GM19238 (cell line): ENCODE measurements around the gene LDB2.

Source experiments
- DNase-seq: peaks from one replicate; pipeline ENCODE4 v3.0.0; 2011; ENCODE audit warnings: low spot score; ENCODE audit not compliant: insufficient read length

LDB2 gene

GRCh38 chr4:16804581-16804980 is 93.9 kb downstream of the LDB2 start:
- DNase-seq, result no peak

DNA sequence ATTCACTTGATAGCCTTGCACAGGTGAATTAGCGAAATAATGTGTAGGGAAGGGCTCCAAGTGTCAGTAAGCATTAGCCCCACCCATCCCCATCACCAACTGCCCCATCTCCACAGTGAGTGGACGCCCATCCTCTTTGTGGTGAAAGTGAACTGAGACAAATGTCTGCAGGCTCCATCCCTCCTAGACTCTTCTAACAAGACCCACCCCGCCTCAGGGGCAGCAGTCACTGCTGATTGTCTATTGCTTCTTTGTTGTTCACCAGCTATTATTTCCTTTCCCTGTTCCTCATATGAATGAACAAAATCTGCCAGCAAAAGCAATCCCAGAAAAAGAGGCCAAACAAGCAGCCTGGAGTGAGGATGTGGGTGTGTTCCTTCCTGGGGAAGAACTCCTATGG is 96.4 kb downstream of the LDB2 start:
- DNase-seq, result no peak

DNA sequence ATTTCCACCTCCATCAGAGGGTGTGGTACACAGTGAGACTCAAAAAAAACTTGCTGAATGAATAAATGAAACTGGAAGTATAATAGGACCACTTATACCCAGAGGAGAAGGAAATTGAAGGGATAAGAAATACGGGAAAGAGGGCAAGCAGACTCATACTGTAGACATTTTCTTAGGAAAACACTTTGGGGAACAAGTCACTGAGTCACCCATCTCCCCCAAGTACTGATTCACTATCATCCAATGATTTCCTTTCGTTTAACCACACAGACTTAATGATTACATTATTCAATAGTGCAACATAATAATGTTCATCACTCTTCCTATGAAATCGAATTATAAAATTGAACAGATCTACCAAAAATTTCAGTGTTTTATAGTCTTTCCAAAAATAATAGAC is 97.1 kb downstream of the LDB2 start:
- no peak for DNase-seq

- DNase-seq, result peak; percentile 1
Measured at GRCh38 chr4:16794816-16795445, 103.5 kb downstream of the LDB2 start.

GRCh38 chr4:16791460-16791859 is 107.0 kb downstream of the LDB2 start:
- DNase-seq, result no peak

DNA sequence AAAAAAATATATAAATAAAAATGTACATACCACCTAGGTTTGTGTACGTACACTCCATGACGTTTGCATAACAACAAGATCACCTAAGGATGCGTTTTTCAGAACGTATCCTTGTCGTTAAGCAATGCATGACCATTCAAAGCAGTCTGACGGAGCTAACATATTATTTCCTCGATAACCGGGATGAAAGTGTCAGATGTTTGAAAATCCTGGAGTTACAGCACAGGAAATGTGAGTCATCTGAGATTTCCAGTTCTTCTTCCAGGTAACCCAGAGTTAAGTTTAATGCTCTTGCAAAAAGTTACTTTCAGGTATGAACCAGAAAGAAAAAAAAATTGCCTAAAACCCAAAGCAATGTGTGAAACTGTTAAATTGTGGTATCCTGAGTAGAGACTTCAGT is 107.9 kb downstream of the LDB2 start:
- DNase-seq, result no peak

DNA sequence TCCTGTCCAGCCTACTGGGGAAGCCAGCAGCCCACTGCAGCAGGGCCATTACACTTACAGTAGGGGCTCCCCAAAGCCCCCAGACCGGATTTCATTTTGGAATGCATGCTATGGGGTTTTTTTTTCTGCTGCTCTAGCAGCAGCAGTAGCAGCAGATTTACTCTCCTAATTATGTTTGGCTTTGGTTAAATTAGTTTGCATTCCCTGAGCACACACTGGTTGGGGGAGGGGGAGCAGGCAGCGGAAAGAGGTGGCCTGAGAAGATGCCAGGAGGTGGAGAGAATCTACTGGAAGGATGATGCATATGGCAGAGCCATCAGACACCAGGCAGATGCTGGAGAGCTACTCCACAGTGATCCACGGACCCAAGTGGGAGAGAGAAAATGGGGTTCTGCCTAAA is 109.6 kb downstream of the LDB2 start:
- no peak for DNase-seq

DNA sequence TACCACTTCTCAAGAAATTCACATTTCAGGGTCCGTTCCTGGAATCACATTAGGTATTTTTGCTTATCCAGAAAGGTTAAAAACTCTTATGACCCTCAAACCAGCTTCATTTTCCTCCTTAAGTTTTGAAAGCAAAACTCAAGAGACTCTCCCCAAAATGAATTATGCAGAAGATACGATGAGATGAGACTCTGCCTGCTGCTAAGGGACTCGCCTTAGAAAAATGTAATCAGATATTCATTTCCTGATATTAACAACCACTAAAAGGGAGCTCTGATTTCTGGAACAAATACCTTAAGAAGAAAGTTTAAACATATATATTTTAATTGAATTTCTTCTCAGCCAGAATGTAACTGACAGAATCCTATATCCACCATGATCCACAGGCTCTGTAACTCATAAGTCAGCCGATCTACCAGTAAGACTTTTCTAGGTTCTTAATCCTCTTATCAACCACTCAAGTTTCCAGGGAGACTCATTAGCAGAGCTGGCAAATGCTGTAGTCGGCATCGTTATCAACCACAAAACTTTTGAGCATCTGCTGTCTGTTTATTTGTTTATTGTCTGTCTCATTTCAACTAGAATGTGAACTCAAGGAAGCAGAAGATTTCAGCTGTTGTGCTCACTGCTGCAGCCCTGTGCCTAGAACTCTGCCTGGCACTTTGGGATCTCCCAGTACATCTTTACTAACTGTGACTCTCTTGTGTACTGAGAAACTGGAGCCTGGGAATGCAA is 112.5 kb downstream of the LDB2 start:
- no peak for DNase-seq

DNA sequence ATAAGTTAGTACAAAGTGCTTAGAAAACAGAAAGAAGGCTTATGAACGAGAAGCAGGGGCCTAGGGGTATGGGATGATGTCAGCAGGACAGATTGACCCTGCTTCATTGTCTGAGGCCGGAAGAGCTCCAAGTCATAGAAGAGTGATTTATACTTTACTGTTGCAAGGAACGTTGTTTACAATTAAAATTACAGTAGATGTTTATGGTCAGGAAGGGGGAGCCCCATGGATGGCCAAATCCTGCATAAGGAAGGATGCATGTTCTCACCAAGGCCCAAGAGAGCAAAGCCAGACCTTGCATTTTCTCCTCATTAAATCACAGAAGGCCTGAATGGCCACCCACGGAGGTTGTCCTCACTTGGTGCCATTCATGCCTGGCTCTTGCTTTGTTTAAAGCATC is 115.3 kb downstream of the LDB2 start:
- no peak for DNase-seq

- DNase-seq, result no peak
Measured at GRCh38 chr4:16779028-16779675, 119.3 kb downstream of the LDB2 start.

- no peak for DNase-seq
Measured at GRCh38 chr4:16777726-16778125, 120.7 kb downstream of the LDB2 start.

DNA sequence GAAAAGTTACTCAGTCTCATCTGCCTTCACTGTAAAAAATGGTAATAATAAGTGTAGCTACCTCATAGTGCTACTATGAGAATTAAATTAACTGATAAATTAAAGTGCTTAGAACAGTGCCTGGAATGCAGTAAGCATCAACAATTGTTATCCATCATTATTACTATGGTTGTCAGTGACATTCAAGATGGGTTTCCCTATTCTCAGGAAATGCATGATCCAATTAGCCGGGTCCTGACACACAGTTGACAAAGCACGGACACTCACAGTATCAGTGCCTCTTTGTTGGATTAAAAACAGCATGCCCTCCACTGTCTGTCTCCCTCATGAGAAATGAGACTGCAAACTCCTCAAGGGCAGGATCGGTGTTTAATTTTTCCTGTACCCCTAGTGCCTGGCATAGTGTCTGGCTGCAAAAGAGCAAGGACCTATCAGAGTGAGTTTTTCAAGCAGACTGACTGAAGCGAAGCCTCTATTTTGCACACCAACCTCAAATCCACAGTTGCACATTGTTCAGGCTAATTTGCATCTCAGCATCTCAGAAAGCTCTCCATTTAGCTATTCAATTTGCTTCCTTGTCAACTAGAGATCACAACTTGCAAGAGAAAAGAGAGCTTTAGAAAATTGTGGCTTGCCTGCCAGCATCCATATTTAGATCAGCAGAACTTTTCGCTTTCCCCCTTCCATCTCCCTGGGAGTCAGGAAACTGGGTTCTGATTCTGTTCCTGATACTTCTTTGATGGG is 122.9 kb downstream of the LDB2 start:
- no peak for DNase-seq

DNA sequence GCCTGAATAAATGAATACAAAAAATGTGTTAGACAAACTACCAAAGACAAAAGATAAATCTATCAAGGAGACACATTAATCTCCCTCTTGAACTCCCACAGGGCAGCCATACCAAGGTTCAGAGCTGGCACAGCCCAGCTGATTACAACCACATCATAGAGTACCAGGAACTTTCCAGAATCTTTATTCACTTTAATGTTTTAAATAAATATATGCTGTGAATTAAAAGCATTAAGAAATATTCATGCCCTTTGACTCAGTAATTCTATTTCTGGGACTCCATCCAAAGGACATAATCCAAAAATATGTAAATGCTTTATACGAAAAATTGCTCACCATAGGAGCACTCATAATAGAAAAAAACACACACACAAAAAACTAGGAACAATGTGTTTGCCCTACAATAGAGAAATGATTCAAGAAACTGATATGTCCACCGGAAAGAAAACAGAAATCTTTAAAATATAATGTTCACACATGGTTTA is 126.0 kb downstream of the LDB2 start:
- DNase-seq, result no peak

- DNase-seq, result no peak
Measured at GRCh38 chr4:16770710-16771285, 127.6 kb downstream of the LDB2 start.

- DNase-seq, result no peak
Measured at GRCh38 chr4:16767861-16768260, 130.6 kb downstream of the LDB2 start.

GRCh38 chr4:16767251-16767650 is 131.2 kb downstream of the LDB2 start:
- DNase-seq, result no peak

- DNase-seq, result no peak
Measured at GRCh38 chr4:16765546-16765945, 132.9 kb downstream of the LDB2 start.

GRCh38 chr4:16764622-16765021 is 133.8 kb downstream of the LDB2 start:
- DNase-seq, result no peak

DNA sequence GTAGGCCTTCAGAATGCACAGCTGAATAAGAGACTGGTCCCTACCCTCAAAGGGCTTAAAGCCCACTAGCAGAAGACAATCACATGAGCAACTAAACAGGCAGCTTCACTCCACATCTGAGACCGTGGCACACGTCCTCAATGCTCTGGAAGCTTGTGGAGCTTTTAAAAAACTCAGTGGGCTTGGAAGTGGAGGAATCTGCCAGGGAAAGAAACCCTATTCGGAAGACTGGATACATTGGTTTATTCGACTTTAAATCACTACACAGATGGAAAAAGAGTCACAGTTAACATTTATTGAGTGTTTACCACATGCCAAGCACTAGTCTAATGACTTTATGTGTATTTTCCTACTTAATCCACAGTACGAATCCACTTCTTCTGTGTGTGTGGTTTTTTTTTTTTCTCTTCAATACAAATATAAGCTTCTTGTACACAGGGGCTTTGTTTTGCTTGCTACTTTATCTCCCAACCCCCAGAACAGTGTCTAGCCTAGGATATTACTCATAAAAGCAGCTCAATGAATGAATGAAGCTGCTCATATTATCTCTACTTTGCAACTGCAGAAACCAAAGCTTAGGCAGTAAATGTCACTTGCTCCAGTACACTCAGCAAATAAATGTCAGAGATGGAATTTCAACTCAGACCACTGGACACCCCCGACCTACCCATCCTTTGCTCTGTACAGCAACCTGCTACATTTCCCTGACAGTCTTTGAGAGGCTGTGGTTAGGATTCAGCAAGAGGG is 137.7 kb downstream of the LDB2 start:
- DNase-seq, result no peak

DNA sequence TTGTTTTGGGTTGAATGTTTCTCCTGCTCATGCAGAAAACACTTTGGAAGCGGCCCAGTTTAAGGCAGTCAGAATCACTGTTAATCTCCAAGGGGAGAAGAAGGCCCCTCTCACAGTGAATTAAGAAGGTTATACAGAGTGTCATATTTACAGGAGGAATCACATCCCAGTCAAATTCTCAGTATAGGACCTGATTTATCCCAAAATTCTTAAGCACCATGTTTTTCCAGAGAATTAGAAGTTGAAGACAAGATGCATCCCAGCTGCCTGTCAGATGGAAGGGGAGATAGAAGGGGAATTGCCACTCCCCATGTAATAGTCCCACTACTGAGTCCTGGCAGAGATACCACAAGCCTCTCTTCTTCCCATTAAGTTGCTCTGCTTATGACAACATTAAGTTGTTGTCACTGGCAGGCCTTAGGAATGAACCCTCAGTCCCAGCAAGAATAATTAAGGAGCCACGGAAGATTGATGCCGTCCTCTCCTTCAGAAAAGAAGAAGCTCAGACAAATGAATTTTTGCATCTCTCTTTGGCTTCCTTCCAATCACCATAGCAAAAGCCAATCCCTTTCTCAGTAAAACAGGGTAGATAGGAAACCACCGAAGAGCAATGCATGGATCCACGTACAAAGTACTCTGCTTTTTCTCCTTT is 138.4 kb downstream of the LDB2 start:
- DNase-seq, result no peak
